Measurements from ENCODE around the gene COMMD6. TPM values are rescaled to one million over a fixed set of nuclear protein-coding genes. Genes with fewer than 3 reads are reported as not detected.
A peak's percentile ranks its signal among the peaks of the same experiment; 100 is the strongest.

Gene COMMD6
- total RNA-seq (100 to 1,000 TPM; 211 to 217 TPM), total RNA-seq (21.4 to 118 (median 64.0) reads per million in 172 experiments)
- polyA plus RNA-seq (2013, experiment 1 of 2) = 431 TPM
- 329 TPM for polyA plus RNA-seq (2013, experiment 2 of 2)

GRCh38 chr13:75537401-75538365 lies at the start of gene COMMD6:
Gene COMMD6 (minus strand): TSS chr13:75537841. CDS start chr13:75537805, 36 bp downstream.
- H3K27ac Mint-ChIP-seq = peak within 1 kb of the TSS; percentile 89
- DNase-seq = peak; percentile 40 to 84 (median 57)
- TF ChIP-seq CTCF (IDR thresholded peaks at IDR 0.05) = no peak
- Histone ChIP-seq H3K27ac (ENCODE audit: low read depth in 1 of 2, low read length in 2 of 2) (peak within 1 kb of the TSS; percentile 4 to 70), H3K4me3 (ENCODE audit: low read length) (peak within 1 kb of the TSS; percentile 67), H3K9me3 (ENCODE audit: control insufficient read depth in 1 of 2, insufficient read depth in 1 of 2, low read length in 2 of 2) (no peaks in the 10 kb centered on the region), H3K27me3 (ENCODE audit: control insufficient read depth in 1 of 2, insufficient read depth in 2 of 2, low read length in 2 of 2) (no peaks in the 10 kb centered on the region), H3K36me3 (ENCODE audit: insufficient read depth, low read length) (peaks cover 13% of the 10 kb centered on the region), H3K4me1 (ENCODE audit: insufficient read depth, low read length) (peaks cover 27% of the 10 kb centered on the region)
- no peaks in the 10 kb centered on the region for H3K9me3 Mint-ChIP-seq
- CTCF ChIA-PET = interaction anchor here (0.8 to 1.3 kb wide), 2 partner anchors 10 to 32 kb away, joined by 3 read pairs; no protein-coding TSS in a partner anchor
- POLR2A ChIA-PET = interaction anchor here (0.9 to 2.7 kb wide), 9 partner anchors 10 to 1489 kb away, joined by 3 to 22 read pairs (median 5); partner anchors contain the start of genes CLN5, FBXL3, KCTD12 and TBC1D4
- H3K4me3 Mint-ChIP-seq = peak within 1 kb of the TSS; percentile 99
- H3K36me3 Mint-ChIP-seq (ENCODE audit: low read depth) = peaks cover 32% of the 10 kb centered on the region
- no peaks in the 10 kb centered on the region for H3K27me3 Mint-ChIP-seq
- ATAC-seq (ENCODE audit: poor library complexity) = peak; percentile 92
- peaks cover 55% of the 10 kb centered on the region for H3K4me1 Mint-ChIP-seq (ENCODE audit: low read depth)
- intact Hi-C loops (cut with DNase I, micrococcal nuclease) = loop anchor here (1.0 to 5.0 kb wide), 3 partner anchors 12 to 205 kb away; partner anchors contain the start of genes UCHL3 (in 2 of the 2) and TBC1D4 (in 1 of the 2)

- ChIA-PET CTCF (no interaction called here), POLR2A (no interaction called here)
- Histone ChIP-seq H3K27ac (ENCODE audit: low read depth in 1 of 2, low read length in 2 of 2) (no peak overlapping the region), H3K9me3 (ENCODE audit: control insufficient read depth in 1 of 2, insufficient read depth in 1 of 2, low read length in 2 of 2) (no peaks in the 10 kb centered on the region), H3K4me3 (ENCODE audit: low read length) (no peak overlapping the region), H3K27me3 (ENCODE audit: control insufficient read depth in 1 of 2, insufficient read depth in 2 of 2, low read length in 2 of 2) (no peaks in the 10 kb centered on the region), H3K36me3 (ENCODE audit: insufficient read depth, low read length) (peaks cover 13% of the 10 kb centered on the region), H3K4me1 (ENCODE audit: insufficient read depth, low read length) (no peaks in the 10 kb centered on the region)
- DNase-seq = no peak
- Mint-ChIP-seq H3K27ac (no peak overlapping the region), H3K9me3 (peaks cover 4% of the 10 kb centered on the region), H3K4me1 (ENCODE audit: low read depth) (no peaks in the 10 kb centered on the region), H3K36me3 (ENCODE audit: low read depth) (peaks cover 85% of the 10 kb centered on the region), H3K27me3 (no peaks in the 10 kb centered on the region), H3K4me3 (no peak overlapping the region)
- no peak for ATAC-seq (ENCODE audit: poor library complexity)
- intact Hi-C loops (cut with DNase I, micrococcal nuclease) = no loop called here
- no peak for TF ChIP-seq CTCF (IDR thresholded peaks at IDR 0.05)
Measured at GRCh38 chr13:75585153-75585552, 47.5 kb upstream of the COMMD6 start.

GRCh38 chr13:75583091-75583490 lies 45.5 kb upstream of the COMMD6 start:
- CTCF ChIA-PET = no interaction called here
- Histone ChIP-seq H3K36me3 (ENCODE audit: insufficient read depth, low read length) (peaks cover 8% of the 10 kb centered on the region), H3K27ac (ENCODE audit: low read depth in 1 of 2, low read length in 2 of 2) (no peak overlapping the region), H3K27me3 (ENCODE audit: control insufficient read depth in 1 of 2, insufficient read depth in 2 of 2, low read length in 2 of 2) (no peaks in the 10 kb centered on the region), H3K4me1 (ENCODE audit: insufficient read depth, low read length) (no peaks in the 10 kb centered on the region), H3K4me3 (ENCODE audit: low read length) (no peak overlapping the region), H3K9me3 (ENCODE audit: control insufficient read depth in 1 of 2, insufficient read depth in 1 of 2, low read length in 2 of 2) (no peaks in the 10 kb centered on the region)
- Mint-ChIP-seq H3K27ac (no peak overlapping the region), H3K27me3 (no peaks in the 10 kb centered on the region), H3K4me3 (no peak overlapping the region), H3K36me3 (ENCODE audit: low read depth) (peaks cover 79% of the 10 kb centered on the region), H3K9me3 (peaks cover 4% of the 10 kb centered on the region), H3K4me1 (ENCODE audit: low read depth) (no peaks in the 10 kb centered on the region)
- TF ChIP-seq CTCF (IDR thresholded peaks at IDR 0.05) = no peak
- ATAC-seq (ENCODE audit: poor library complexity) = no peak
- POLR2A ChIA-PET = no interaction called here
- intact Hi-C loops (cut with DNase I, micrococcal nuclease) = no loop called here
- no peak for DNase-seq

Data from CD4-positive, alpha-beta T cell (primary cell).